Natural killer cell (primary cell): Measurements from ENCODE around the gene NRG3. TPM values are rescaled to one million over a fixed set of nuclear protein-coding genes. Genes with fewer than 3 reads are reported as not detected.

ENCODE experiments used
- ATAC-seq, 3 donors: fragments of 150-1000 bp in 2 of 3; fragments of 200-7000 bp in 1 of 3; cut with Tn5 transposase; 1 replicate in 1 of 3; 2 replicates in 2 of 3; pipeline ENCODE4 v1.10.0; 2021; ENCODE audit warnings: mild to moderate bottlenecking in 2 of 3, moderate library complexity in 2 of 3
- DNase-seq, 2 donors: peaks; one replicate each; pipeline versions ENCODE4 v3.0.0 to v3.0.0-alpha.2; 2013 to 2021; ENCODE audit warnings: mixed read lengths in 1 of 2
- H3K27ac ChIP-seq: one replicate; pipeline ENCODE4 v1.5.1; 2013; ENCODE audit warnings: mild to moderate bottlenecking, low read length
- H3K27me3 ChIP-seq: one replicate; pipeline ENCODE4 v1.6.1; 2013; ENCODE audit warnings: low read length; ENCODE audit not compliant: control insufficient read depth, insufficient read depth
- H3K36me3 ChIP-seq: one replicate; pipeline ENCODE4 v1.6.1; 2013; ENCODE audit warnings: low read length; ENCODE audit not compliant: control insufficient read depth, insufficient read depth
- H3K4me1 ChIP-seq: one replicate; pipeline ENCODE4 v1.6.1; 2013; ENCODE audit warnings: low read length; ENCODE audit not compliant: control insufficient read depth, insufficient read depth
- H3K4me3 ChIP-seq: one replicate; pipeline ENCODE4 v1.5.1; 2013; ENCODE audit warnings: low read length
- H3K9me3 ChIP-seq: one replicate; pipeline ENCODE4 v1.6.1; 2013; ENCODE audit warnings: low read length; ENCODE audit not compliant: control insufficient read depth, insufficient read depth
- H3K27ac Mint-ChIP-seq, 2 donors: one replicate each; pipeline ENCODE4 v1.8.0; 2022; ENCODE audit warnings: mild to moderate bottlenecking in 2 of 2, mixed read lengths in 2 of 2, moderate library complexity in 1 of 2
- H3K27me3 Mint-ChIP-seq, 2 donors: one replicate each; pipeline ENCODE4 v1.8.0; 2022; ENCODE audit warnings: low read depth in 2 of 2, mixed read lengths in 2 of 2
- H3K36me3 Mint-ChIP-seq: one replicate; pipeline ENCODE4 v1.8.0; 2022; ENCODE audit warnings: mixed read lengths
- H3K4me1 Mint-ChIP-seq, 2 donors: one replicate each; pipeline ENCODE4 v1.8.0; 2022; ENCODE audit warnings: mixed read lengths in 2 of 2
- H3K4me3 Mint-ChIP-seq: one replicate; pipeline ENCODE4 v1.8.0; 2022; ENCODE audit warnings: mild to moderate bottlenecking, moderate library complexity, mixed read lengths
- H3K9me3 Mint-ChIP-seq, 2 donors: one replicate each; pipeline ENCODE4 v1.8.0; 2022; ENCODE audit warnings: mixed read lengths in 2 of 2
- WGBS: methylation state at CpG from one replicate; pipeline ENCODE4 v1.1.7; 2013; ENCODE audit warnings: missing lambda C conversion rate; ENCODE audit not compliant: insufficient coverage; 5-methylcytosine and 5-hydroxymethylcytosine counted together
- intact Hi-C: fragments of 100-400 bp; cut with micrococcal nuclease; formaldehyde crosslinking; loops from one replicate; pipeline ENCODE4 v1.14.2; 2022
- total RNA-seq, 4 donors: library from RNA; stranded (reverse); fragments of 120-200 nt in 1 of 4; gene quantifications; one replicate each; pipeline versions ENCODE4 v1.2.3 to v1.2.4, GENCODE V29; 2013 to 2022
- TF ChIP-seq, protein P1 (sequence below): fragments of 200-600 bp; IDR thresholded peaks from one replicate; pipeline ENCODE4 v1.8.0; 2022; ENCODE audit warnings: antibody characterized with exemption

NRG3 gene
- total RNA-seq, 3 donors from 2014 or later (not counting 1 experiment from before 2014, with no cell fraction given), result not detected

- Histone ChIP-seq H3K36me3 (no peaks in the 10 kb centered on the region), H3K27ac (no peak overlapping the region), H3K27me3 (no peaks in the 10 kb centered on the region), H3K4me1 (no peaks in the 10 kb centered on the region), H3K9me3 (no peaks in the 10 kb centered on the region), H3K4me3 (no peak overlapping the region)
- TF ChIP-seq, protein P1, sequence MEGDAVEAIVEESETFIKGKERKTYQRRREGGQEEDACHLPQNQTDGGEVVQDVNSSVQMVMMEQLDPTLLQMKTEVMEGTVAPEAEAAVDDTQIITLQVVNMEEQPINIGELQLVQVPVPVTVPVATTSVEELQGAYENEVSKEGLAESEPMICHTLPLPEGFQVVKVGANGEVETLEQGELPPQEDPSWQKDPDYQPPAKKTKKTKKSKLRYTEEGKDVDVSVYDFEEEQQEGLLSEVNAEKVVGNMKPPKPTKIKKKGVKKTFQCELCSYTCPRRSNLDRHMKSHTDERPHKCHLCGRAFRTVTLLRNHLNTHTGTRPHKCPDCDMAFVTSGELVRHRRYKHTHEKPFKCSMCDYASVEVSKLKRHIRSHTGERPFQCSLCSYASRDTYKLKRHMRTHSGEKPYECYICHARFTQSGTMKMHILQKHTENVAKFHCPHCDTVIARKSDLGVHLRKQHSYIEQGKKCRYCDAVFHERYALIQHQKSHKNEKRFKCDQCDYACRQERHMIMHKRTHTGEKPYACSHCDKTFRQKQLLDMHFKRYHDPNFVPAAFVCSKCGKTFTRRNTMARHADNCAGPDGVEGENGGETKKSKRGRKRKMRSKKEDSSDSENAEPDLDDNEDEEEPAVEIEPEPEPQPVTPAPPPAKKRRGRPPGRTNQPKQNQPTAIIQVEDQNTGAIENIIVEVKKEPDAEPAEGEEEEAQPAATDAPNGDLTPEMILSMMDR, result no peak
- H3K4me1 Mint-ChIP-seq, result no peaks in the 10 kb centered on the region
- DNase-seq (no peak), ATAC-seq (no peak)
- intact Hi-C loops, result no loop called here
- H3K4me3 Mint-ChIP-seq, result no peak overlapping the region
- H3K27me3 Mint-ChIP-seq, result no peaks in the 10 kb centered on the region
- 79% methylated on average over 4 of the region's 5 CpGs for WGBS
- no peak overlapping the region for H3K27ac Mint-ChIP-seq
- H3K9me3 Mint-ChIP-seq, result peaks cover 5 to 9% of the 10 kb centered on the region in 2 donors
- no peaks in the 10 kb centered on the region for H3K36me3 Mint-ChIP-seq
These were observed 938.9 kb downstream of the NRG3 start for GRCh38 chr10:82813856-82814255.

- ATAC-seq, result no peak
- Mint-ChIP-seq H3K4me1 (no peaks in the 10 kb centered on the region), H3K27ac (no peak overlapping the region), H3K36me3 (no peaks in the 10 kb centered on the region), H3K27me3 (no peaks in the 10 kb centered on the region), H3K9me3 (peaks cover 7 to 9% of the 10 kb centered on the region in 2 donors), H3K4me3 (no peak overlapping the region)
- Histone ChIP-seq H3K27ac (no peak overlapping the region), H3K4me1 (no peaks in the 10 kb centered on the region), H3K9me3 (no peaks in the 10 kb centered on the region), H3K36me3 (no peaks in the 10 kb centered on the region), H3K4me3 (no peak overlapping the region), H3K27me3 (no peaks in the 10 kb centered on the region)
- TF ChIP-seq, protein P1, result no peak
- DNase-seq, result no peak
- intact Hi-C loops, result no loop called here
These were observed 939.6 kb downstream of the NRG3 start for GRCh38 chr10:82814635-82815034.

DNA sequence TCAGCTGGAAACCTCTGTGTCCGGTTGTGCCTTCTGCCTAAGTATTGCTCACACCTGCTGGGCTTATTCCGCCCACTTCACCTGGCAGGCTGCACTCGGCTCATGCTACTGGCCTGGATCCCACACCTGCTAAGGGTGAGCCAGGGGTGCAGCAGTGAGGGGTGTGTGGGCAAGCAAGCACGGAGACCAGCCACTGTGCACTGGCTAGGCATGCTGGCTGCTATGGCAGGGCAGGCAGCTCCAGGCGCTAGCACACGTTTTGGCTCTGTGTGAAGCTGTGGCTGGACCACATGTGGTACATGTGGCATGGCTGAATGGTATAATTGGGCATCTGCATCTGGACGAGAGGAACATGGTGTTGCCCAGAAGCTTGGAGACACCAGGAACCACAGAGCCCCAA, 940.7 kb downstream of the NRG3 start:
- Mint-ChIP-seq H3K4me3 (no peak overlapping the region), H3K27me3 (no peaks in the 10 kb centered on the region), H3K9me3 (peaks cover 7 to 11% of the 10 kb centered on the region in 2 donors), H3K27ac (no peak overlapping the region), H3K36me3 (no peaks in the 10 kb centered on the region), H3K4me1 (no peaks in the 10 kb centered on the region)
- WGBS, result 88% methylated on average over 7 of the region's 7 CpGs
- intact Hi-C loops, result no loop called here
- DNase-seq (no peak), ATAC-seq (no peak)
- TF ChIP-seq, protein P1, result no peak
- Histone ChIP-seq H3K27ac (no peak overlapping the region), H3K27me3 (no peaks in the 10 kb centered on the region), H3K4me3 (no peak overlapping the region), H3K36me3 (no peaks in the 10 kb centered on the region), H3K4me1 (no peaks in the 10 kb centered on the region), H3K9me3 (no peaks in the 10 kb centered on the region)

DNA sequence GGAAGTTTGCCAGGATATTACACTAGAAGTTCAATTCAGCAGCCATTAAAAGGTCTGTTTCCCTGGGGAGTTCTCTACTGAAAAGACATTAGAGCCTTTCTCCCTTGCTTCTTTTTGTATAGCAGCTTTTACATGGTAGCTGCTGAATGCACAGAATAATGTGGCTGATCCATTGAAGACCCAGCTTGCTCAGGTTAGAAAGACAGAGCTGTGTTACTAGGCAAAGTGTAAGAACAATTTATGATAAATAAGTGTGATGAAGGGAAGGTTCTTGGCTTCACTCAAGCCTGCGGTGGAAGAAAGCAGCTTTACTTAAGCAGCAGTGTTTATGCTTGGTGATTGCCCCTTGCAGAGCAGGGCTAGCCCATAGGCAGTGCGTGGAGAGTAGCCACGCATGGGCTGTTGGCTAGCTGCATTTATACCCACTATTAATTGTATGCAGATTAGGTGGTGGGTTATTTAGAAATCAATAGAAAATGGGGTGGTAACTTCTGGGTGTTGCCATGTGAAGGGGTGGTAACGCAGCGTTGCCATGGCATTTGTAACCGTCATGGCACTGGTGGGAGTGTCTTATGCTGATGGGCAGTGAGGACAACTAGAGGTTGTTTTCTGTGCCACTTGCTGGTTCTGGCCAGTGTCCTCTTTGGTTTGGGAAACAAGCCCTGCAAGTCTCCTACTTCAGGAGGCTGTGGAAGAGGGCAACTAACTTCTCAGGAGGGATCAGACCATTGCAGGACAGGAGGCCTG, 942.9 kb downstream of the NRG3 start:
- no peak for DNase-seq
- WGBS, result 88% methylated on average over 6 of the region's 6 CpGs
- Histone ChIP-seq H3K4me1 (no peaks in the 10 kb centered on the region), H3K9me3 (no peaks in the 10 kb centered on the region), H3K27ac (no peak overlapping the region), H3K36me3 (no peaks in the 10 kb centered on the region), H3K27me3 (no peaks in the 10 kb centered on the region), H3K4me3 (no peak overlapping the region)
- Mint-ChIP-seq H3K36me3 (no peaks in the 10 kb centered on the region), H3K9me3 (peaks cover 10 to 13% of the 10 kb centered on the region in 2 donors), H3K27me3 (no peaks in the 10 kb centered on the region), H3K4me1 (no peaks in the 10 kb centered on the region), H3K4me3 (no peak overlapping the region), H3K27ac (no peak overlapping the region)
- TF ChIP-seq, protein P1, result no peak
- intact Hi-C loops, result no loop called here
- no peak for ATAC-seq
